ENCODE measurements around the gene EEFSEC.

GRCh38 chr3:128356822-128357221 lies 203.5 kb downstream of the EEFSEC start:
- TF ChIP-seq, protein P1, sequence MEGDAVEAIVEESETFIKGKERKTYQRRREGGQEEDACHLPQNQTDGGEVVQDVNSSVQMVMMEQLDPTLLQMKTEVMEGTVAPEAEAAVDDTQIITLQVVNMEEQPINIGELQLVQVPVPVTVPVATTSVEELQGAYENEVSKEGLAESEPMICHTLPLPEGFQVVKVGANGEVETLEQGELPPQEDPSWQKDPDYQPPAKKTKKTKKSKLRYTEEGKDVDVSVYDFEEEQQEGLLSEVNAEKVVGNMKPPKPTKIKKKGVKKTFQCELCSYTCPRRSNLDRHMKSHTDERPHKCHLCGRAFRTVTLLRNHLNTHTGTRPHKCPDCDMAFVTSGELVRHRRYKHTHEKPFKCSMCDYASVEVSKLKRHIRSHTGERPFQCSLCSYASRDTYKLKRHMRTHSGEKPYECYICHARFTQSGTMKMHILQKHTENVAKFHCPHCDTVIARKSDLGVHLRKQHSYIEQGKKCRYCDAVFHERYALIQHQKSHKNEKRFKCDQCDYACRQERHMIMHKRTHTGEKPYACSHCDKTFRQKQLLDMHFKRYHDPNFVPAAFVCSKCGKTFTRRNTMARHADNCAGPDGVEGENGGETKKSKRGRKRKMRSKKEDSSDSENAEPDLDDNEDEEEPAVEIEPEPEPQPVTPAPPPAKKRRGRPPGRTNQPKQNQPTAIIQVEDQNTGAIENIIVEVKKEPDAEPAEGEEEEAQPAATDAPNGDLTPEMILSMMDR (conservative IDR thresholded peaks at IDR 0.05), result no peak
- no peak for TF ChIP-seq EZH2 (IDR thresholded peaks at IDR 0.05; ENCODE audit: low read depth)
